ENCODE data around the gene PPRC1.

GRCh38 chr10:102163342-102163989 lies 30.6 kb downstream of the PPRC1 start:
- TF ChIP-seq ZNF331 (CRISPR knock-in tag; IDR thresholded peaks at IDR 0.05; ENCODE audit: low read depth) (no peak), CTCF (conservative IDR thresholded peaks at IDR 0.05; ENCODE audit: low read depth in 2 of 2) (no peak), EZH2 (IDR thresholded peaks at IDR 0.05; ENCODE audit: low read depth, unreplicated experiment) (no peak), EZH2phosphoT487 (IDR thresholded peaks at IDR 0.05; ENCODE audit: unreplicated experiment) (no peak), POLR2AphosphoS5 (IDR thresholded peaks at IDR 0.05; ENCODE audit: low read depth) (no peak), ETS1 (IDR thresholded peaks at IDR 0.05) (no peak), JUNB (IDR thresholded peaks at IDR 0.05; ENCODE audit: unreplicated experiment) (no peak), REST (IDR thresholded peaks at IDR 0.05; ENCODE audit: unreplicated experiment) (no peak), NANOG (IDR thresholded peaks at IDR 0.05; ENCODE audit: borderline replicate concordance) (no peak), STAT1 (IDR thresholded peaks at IDR 0.05; ENCODE audit: unreplicated experiment) (no peak), ZNF114 (CRISPR knock-in tag; IDR thresholded peaks at IDR 0.05) (no peak), CREB1 (CRISPR knock-in tag; IDR thresholded peaks at IDR 0.05; ENCODE audit: low read depth) (no peak)
